Activated CD4-positive, alpha-beta T cell treated with anti-CD3 and anti-CD28 coated beads, Interleukin-2, amount 50 U/mL, for 4 hours (primary cell): ENCODE measurements around the gene FLRT3.

Experiments
- DNase-seq, 2 experiments: peaks; one replicate each; pipeline ENCODE4 v3.0.0-alpha.2; 2020

FLRT3 gene

GRCh38 chr20:14337400-14338171, at the start of gene FLRT3:
Gene FLRT3, minus strand, starts transcription at chr20:14337612. Its CDS starts 10,106 bp downstream, at chr20:14327506.
- no peak for DNase-seq

GRCh38 chr20:14386726-14387125, 49.3 kb upstream of the FLRT3 start:
- no peak for DNase-seq

- DNase-seq = no peak
Observed at GRCh38 chr20:14385176-14385740, 47.8 kb upstream of the FLRT3 start.

GRCh38 chr20:14384416-14385175, 47.2 kb upstream of the FLRT3 start:
- DNase-seq = no peak

GRCh38 chr20:14383335-14383734, 45.9 kb upstream of the FLRT3 start:
- no peak for DNase-seq

GRCh38 chr20:14378326-14378725, 40.9 kb upstream of the FLRT3 start:
- DNase-seq = no peak

- DNase-seq = no peak
Observed at GRCh38 chr20:14375416-14375985, 38.1 kb upstream of the FLRT3 start.

- DNase-seq = no peak
Observed at GRCh38 chr20:14374196-14374595, 36.8 kb upstream of the FLRT3 start.

- no peak for DNase-seq
Observed at GRCh38 chr20:14361509-14362345, 24.3 kb upstream of the FLRT3 start.

GRCh38 chr20:14360416-14360815, 23.0 kb upstream of the FLRT3 start:
- DNase-seq = no peak

- DNase-seq = no peak
Observed at GRCh38 chr20:14355791-14356190, 18.4 kb upstream of the FLRT3 start.

- no peak for DNase-seq
Observed at GRCh38 chr20:14344746-14345145, 7.3 kb upstream of the FLRT3 start.

- no peak for DNase-seq
Observed at GRCh38 chr20:14343491-14344065, 6.2 kb upstream of the FLRT3 start.

GRCh38 chr20:14342918-14343317, 5.5 kb upstream of the FLRT3 start:
- DNase-seq = no peak

GRCh38 chr20:14341801-14342200, 4.4 kb upstream of the FLRT3 start:
- DNase-seq = no peak

- DNase-seq = no peak
Observed at GRCh38 chr20:14336686-14337085, 726 bp downstream of the FLRT3 start.

- no peak for DNase-seq
Observed at GRCh38 chr20:14335052-14335451, 2.4 kb downstream of the FLRT3 start.

GRCh38 chr20:14334306-14334930, 3.0 kb downstream of the FLRT3 start:
- DNase-seq = no peak

- DNase-seq = no peak
Observed at GRCh38 chr20:14333721-14334120, 3.7 kb downstream of the FLRT3 start.

- DNase-seq = no peak
Observed at GRCh38 chr20:14332866-14333265, 4.5 kb downstream of the FLRT3 start.

- no peak for DNase-seq
Observed at GRCh38 chr20:14331646-14332045, 5.8 kb downstream of the FLRT3 start.

GRCh38 chr20:14319704-14320103, 17.7 kb downstream of the FLRT3 start:
- DNase-seq = no peak
